ENCODE data around the gene TLE5. TPM values are rescaled to one million over a fixed set of nuclear protein-coding genes. Genes with fewer than 3 reads are reported as not detected.

TLE5 gene
- total and polyA plus RNA-seq, 9 of the 15 experiments (the other 6 are each of a cell fraction or from before 2014, with no cell fraction given): 2.0 to 347 (median 235) TPM

GRCh38 chr19:3047496-3048189 is 14.7 kb downstream of the TLE5 start (continued):
- TF ChIP-seq CREBBP (IDR thresholded peaks at IDR 0.05; ENCODE audit: low read depth, low read length) (no peak), ZNF311 (CRISPR knock-in tag; IDR thresholded peaks at IDR 0.05) (no peak), SMARCA5 (IDR thresholded peaks at IDR 0.05) (no peak), ZNF766 (CRISPR knock-in tag; conservative IDR thresholded peaks at IDR 0.05) (peak; percentile 12; the same call in 1 of the 2 replicates), RFX5 (IDR thresholded peaks at IDR 0.05; ENCODE audit: low read depth, low read length) (no peak), PML (IDR thresholded peaks at IDR 0.05; ENCODE audit: low read length) (peak; percentile 76), PREB (CRISPR knock-in tag; IDR thresholded peaks at IDR 0.05) (no peak), PYGO2 (tag; IDR thresholded peaks at IDR 0.05) (no peak), ZFX (CRISPR knock-in tag; IDR thresholded peaks at IDR 0.05) (peak; percentile 61), ZNF143 (CRISPR knock-in tag; IDR thresholded peaks at IDR 0.05) (no peak; the same call in 1 of the 2 replicates), HOXB6 (CRISPR knock-in tag; IDR thresholded peaks at IDR 0.05; ENCODE audit: borderline replicate concordance) (no peak), U2AF2 (optimal IDR thresholded peaks at IDR 0.05; ENCODE audit: low read depth, low read length) (no peak), E4F1 (CRISPR knock-in tag; IDR thresholded peaks at IDR 0.05; ENCODE audit: borderline replicate concordance) (no peak), CHAMP1 (IDR thresholded peaks at IDR 0.05) (no peak), CAMTA2 (CRISPR knock-in tag; conservative IDR thresholded peaks at IDR 0.05) (no peak), NELFE (IDR thresholded peaks at IDR 0.05; ENCODE audit: insufficient read depth, insufficient read length) (no peak), ELK1 (CRISPR knock-in tag; IDR thresholded peaks at IDR 0.05) (no peak), HMG20A (CRISPR knock-in tag; conservative IDR thresholded peaks at IDR 0.05) (no peak), MTF1 (CRISPR knock-in tag; IDR thresholded peaks at IDR 0.05; ENCODE audit: borderline replicate concordance) (no peak), ZNF449 (CRISPR knock-in tag; IDR thresholded peaks at IDR 0.05) (no peak), ILF3 (IDR thresholded peaks at IDR 0.05; ENCODE audit: borderline replicate concordance) (no peak)

Data from K562 (cell line).